Femur (tissue), 1 donor: ENCODE measurements around the gene RNLS.
"Not testable (repeated sequence)": the region's sequence is repeated elsewhere in the genome, so short reads cannot be mapped to it uniquely, and the experiment has no call there.

Source experiments
- DNase-seq: peaks from one replicate; pipeline ENCODE4 v3.0.0-alpha.2; 2017

Gene RNLS

GRCh38 chr10:88332503-88333247 lies 250.4 kb downstream of the RNLS start:
- no peak for DNase-seq

DNA sequence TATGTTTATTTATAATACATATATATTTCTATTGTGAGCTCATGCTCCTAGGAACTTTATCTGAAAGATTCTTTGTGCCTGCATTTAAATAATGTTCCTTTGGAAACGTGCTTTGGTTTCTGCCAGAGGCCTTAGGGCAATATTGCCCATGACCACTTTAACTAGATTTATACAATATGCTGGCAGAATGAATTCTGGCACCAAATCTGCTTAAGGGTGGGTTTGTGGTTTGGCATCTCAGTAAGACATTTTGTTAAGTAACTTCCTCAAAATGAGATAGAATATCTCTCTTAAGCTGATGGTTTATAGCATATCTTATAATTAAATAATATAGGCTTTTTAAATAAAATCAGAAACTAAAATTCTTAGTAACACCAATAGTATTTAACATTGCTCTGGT lies 252.9 kb downstream of the RNLS start:
- DNase-seq = no peak

DNA sequence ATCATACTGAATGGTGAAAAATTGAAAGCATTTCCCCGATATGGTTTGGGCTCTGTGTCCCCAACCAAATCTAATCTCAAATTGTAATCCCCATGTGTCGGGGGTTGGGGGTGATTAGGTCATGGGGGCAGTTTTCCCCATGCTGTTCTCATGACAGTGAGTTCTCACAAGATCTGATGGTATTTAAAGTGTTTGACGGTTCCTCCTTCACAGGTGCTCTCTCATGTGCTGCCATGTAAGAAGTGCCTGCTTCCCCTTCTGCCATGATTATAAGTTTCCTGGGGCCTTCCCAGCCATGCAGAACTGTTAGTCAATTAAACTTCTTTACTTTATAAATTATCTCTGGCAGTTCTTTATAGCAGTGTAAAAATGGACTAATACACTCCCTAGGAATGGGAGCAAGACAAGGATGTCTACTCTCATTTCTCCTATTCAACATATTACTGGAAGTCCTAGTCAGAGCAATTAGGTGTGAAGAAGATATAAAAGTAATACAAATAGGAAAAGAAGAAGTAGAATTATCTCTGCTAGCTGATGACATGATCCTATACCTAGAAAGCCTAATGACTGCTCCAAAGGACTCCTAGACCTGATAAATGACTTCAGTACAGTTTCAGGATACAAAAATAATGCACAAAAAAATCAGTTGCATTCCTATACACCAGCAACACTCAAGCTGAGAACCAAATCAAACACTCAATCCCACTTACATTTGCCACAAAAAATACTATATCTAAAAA lies 260.6 kb downstream of the RNLS start:
- no peak for DNase-seq

DNA sequence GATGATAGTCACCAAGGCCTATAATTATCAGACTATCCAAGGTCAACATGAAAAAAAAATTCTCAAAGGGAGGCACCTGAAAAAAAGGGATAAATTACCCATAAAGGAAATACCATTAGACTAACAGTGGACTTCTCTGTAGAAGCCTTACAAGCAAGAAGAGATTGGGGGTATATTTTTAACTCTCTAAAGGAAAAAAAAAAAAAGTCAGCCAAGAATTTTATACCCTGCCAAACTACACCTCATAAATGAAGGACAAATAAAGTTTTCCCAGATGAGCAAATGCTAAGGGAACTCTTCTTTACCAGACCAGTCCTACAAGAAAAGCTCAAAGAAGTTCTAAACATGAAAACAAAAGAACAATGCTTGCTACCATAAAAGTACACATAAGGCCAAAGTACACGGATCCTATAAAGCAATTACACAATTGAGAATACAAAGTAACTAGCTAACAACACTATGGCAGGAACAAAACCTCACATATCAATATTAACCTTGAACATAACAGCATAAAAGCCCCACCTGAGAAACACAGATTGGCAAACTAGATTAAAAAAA lies 263.1 kb downstream of the RNLS start:
- no peak for DNase-seq

- DNase-seq = no peak
Measured at GRCh38 chr10:88318803-88319202, 264.3 kb downstream of the RNLS start.

DNA sequence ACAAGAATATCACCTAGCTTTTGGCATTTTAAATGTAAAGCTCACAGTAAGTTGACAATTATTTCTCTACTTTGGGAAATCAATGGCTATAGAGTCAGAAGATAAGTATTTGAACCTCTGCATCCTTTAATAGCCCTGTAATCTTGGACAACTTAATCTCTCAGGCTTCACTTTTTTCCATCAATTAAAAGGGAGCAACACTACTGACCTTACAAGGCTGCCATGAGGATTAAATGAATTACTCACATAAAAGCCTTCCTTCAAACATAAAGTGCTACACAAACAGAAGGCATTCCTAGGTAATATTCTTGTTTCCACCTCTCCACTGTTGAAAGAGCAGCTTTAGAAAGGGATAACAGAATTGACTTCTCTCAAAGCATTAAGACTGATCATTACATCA lies 266.0 kb downstream of the RNLS start:
- no peak for DNase-seq

DNA sequence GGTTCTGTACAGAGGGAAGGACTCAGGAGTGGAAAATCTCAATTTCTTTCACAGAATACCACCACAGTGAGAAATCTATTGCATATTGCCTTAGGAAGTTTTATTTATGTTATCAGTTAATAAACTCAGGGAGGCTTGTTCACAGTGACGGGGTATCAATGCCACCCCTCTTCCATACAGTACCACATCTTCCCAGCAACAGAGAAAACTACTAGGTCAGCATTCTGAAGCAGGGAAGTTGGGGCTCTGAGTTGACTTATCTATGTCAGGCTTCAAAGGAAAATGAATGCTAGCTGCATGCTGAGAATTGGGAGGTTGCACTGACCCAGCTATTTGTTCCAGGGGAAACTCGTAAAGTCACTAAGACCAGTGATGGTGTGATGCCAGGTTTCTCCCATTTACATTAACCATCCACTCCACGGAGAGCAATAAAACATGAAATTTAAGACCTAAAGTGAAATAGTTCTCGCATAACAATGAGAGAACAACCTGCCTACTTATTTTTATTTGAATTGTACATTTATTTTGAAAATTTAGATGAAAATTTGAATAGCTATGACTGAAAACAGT lies 266.7 kb downstream of the RNLS start:
- no peak for DNase-seq

DNA sequence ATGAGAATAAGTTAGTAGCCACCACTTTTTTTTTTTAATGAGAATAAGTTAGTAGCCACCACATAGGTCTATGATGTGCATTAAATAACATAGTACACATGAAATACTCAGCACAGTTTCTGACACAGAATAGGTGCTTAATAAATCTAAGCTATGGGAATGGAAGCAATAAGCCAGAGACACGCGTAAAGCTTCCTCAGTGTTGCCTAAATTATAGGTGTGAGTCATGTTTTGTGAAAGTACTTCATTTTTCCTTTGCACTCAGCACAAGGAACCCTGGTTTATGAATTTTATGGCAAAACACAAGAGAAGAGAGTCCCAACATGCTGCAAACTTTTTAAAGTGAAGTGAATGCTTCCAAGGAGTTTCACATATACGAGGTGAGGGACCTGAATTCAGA lies 267.4 kb downstream of the RNLS start:
- DNase-seq = no peak

DNA sequence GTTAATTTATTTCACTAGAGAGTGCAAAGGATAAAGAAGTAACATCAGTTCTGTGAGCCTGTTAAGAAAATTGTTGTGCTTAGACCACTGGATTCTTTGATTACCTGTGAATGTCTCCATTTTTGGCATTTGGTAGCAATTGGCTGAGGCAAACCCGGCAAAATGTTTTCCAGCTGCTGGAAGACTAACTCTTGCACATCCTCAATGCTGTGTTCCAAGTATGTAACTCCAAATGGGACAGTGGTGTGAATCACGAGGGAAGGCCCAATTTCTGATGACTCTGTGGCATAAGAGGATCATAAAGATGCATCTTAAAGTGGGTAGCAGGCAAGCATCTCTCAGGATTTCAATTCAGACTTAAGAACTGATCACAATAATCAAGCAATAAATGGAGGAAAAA lies 268.8 kb downstream of the RNLS start:
- no peak for DNase-seq

DNA sequence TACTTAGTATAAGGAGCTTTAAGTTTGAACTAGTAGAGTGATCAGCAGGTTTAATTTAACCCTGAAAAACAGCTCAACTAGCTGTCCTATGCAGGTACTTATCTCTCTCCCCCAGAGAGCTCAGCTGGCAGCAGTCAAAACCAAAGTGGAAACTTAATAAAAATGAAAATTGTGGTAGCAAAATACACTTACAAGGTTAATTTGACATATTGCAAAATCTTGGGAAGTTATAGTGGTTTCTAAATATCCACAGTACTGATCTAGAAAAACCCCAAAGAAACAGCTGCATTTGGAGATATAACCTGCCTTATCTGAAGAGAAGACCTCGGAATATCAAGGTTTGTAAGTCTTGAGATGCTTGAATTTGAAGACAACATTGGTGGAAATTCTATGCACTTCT lies 269.2 kb downstream of the RNLS start:
- no peak for DNase-seq

- DNase-seq = no peak
Measured at GRCh38 chr10:88312855-88313254, 270.3 kb downstream of the RNLS start.

GRCh38 chr10:88311264-88311663 lies 271.9 kb downstream of the RNLS start:
- DNase-seq = no peak

- DNase-seq = no peak
Measured at GRCh38 chr10:88309365-88309764, 273.8 kb downstream of the RNLS start.

GRCh38 chr10:88308361-88308760 lies 274.8 kb downstream of the RNLS start:
- DNase-seq = not testable (repeated sequence)

GRCh38 chr10:88299787-88300186 lies 283.3 kb downstream of the RNLS start:
- no peak for DNase-seq

DNA sequence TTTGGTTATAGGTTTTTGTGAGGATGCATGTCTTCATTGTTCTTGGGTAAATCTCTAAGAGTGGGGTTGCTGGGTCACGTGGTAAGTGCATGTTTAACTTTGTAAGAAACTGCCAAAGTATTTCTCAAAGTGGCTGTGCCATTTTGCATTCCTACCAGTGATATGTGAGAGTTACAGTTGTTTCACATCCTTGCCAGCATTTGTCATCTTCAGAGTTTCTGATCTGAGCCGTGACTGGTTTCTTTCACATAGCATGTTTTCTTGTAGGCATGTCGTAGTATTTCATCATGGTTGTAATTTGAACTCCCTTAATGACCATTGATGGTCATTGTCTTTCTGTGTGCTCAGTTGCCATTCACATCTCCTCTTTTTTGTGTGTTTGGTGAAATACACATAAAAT lies 286.0 kb downstream of the RNLS start:
- no peak for DNase-seq

DNA sequence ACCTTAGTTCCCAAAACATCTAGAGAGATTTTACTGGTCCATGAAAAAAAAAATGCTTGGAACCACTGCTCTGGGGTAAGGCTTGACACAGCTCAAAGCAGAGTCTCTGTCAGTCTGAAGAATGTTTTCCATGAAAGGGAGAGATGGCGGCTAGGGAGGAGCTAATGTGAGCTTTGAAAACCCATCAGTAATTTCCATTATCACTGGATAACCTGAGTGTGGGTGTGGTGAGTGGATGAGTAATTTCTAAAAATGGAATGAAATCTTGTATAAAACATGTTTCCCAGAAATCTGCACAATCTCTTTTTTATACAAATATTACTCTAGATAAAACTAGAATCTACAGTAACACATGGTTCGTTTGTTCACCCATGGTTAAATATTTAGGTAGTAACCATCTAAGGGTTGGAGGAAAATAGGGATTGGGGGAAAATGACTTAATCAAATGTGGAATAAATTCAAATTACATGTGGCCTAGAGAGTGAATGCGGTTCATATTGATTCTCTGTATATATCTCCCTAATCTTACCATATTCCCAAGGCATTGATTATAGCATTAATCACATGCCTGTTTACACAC lies 289.4 kb downstream of the RNLS start:
- DNase-seq = no peak

GRCh38 chr10:88293073-88293472 lies 290.0 kb downstream of the RNLS start:
- no peak for DNase-seq

DNA sequence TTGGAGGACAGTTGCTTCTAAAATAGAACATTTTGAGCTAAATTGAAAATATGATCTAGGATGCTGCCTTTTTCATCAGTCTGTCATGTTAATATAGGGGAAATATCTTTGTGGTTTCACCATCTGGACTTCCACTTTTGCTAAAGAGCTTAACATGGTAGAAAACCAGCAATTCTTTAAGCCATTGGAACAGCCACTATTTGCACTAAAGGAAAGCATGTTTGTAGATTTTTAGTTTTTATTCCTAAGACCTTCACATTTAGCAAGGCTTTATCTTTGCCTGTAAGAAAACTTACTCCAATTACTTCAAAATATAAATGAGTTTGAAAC lies 291.0 kb downstream of the RNLS start:
- no peak for DNase-seq

DNA sequence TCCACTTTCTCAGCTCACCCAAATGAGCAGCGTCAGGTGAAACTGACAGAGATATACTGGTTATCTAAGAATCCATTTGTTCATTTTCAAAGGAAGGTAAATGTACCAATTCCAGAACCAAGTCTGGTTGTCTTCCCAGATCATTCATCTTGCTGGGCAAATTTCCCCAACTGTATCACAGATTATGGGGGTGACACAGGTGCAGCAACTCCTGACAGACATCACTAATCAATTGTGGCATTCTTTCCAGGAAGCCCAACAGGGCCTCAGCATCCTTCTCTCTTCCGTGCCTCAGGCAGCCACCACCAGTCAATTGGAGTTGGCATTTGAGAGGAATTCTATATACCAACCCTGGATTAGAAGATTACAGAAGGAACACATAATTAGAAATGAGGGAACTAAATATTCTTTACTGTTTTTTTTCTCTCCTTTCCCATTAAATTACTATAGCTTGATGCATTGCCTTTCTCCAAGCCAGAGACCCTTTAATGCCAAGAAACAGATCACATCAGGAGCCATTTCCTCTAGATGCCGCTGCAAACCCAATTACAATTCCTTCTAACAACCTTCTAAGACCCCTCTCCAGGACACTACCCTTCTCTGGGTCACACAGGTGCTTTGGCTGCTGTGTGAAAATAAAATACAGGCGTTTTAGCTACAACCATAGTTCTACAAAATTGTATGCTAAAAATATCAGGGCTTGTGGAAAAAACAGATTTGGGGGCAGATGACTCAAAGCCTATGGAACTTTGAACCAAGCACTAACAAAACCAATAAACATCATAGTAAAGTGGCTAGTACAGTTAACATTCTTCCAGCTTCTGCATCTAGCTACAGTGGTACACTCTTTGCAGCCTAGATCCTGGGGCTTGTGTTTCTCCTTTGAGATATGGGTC lies 291.6 kb downstream of the RNLS start:
- DNase-seq = no peak

DNA sequence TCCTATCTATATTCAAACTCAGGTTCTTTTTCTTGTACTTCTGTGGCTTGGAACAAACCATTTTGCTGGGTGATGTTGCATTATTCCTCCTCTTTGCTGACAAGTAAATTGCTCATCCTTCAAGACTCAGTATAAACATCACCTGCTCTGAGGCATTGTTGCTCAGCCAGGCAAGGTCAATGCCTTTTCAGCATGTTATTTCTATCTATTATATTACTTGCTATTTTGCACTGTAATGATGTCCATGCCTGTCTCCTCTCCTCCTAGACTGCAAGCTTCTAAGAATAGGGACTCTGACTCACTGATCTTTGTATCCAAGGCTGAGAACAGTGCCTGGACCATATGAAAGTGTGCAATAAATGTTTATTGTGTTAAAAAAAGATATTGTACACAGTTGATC lies 293.8 kb downstream of the RNLS start:
- DNase-seq = no peak

DNA sequence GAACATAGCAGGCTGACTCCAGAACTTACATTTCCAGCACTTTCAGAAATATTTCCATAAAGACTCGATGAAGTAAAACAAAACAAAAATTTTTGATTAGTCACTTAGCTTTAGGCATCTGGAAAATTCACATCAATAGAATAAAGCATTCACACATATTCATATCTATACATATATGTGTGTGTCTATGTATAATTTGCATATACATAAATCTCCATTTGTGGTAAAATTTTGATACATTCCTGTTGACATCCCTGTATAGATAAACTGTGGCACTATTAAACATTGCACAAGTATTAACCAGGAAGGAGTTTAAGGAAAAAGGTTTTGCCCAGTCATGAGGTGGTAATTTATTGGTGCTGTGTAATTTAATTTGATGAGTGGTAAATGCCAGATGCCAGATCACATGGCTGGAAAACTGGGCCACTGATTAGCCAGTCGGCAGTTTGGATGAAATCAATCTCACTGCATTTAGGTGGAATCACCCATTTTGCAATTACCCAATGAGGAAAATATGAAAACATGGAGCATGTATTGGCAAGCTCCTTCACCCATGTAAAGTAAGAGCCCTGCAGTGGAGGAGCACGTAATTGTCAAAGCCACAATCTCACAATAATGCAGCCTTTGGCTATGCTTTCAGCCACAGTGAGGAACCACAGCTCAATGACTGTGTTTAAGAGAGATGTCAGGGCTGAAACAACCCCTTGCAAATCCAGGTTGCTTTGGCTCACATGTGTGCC lies 294.6 kb downstream of the RNLS start:
- DNase-seq = peak; percentile 38
